Mucosa of rectum (tissue), 2 donors: ENCODE data around the gene CENPL.

Source experiments
- H3K27ac ChIP-seq, 2 donors: one replicate each; pipeline ENCODE4 v1.7.0; 2013; ENCODE audit warnings: inconsistent platforms in 2 of 2, low read depth in 2 of 2, low read length in 2 of 2
- H3K27me3 ChIP-seq, 2 donors: one replicate each; pipeline ENCODE4 v1.7.0; 2013; ENCODE audit warnings: low read length in 2 of 2; ENCODE audit not compliant: control insufficient read depth in 2 of 2, insufficient read depth in 2 of 2
- H3K36me3 ChIP-seq, 2 donors: one replicate each; pipeline ENCODE4 v1.7.0; 2013; ENCODE audit warnings: low read length in 2 of 2; ENCODE audit not compliant: control insufficient read depth in 2 of 2, insufficient read depth in 2 of 2
- H3K4me1 ChIP-seq, 2 donors: one replicate each; pipeline ENCODE4 v1.7.0; 2013; ENCODE audit warnings: low read length in 2 of 2, mild to moderate bottlenecking in 1 of 2; ENCODE audit not compliant: control insufficient read depth in 2 of 2, insufficient read depth in 2 of 2
- H3K4me3 ChIP-seq, 2 donors: one replicate each; pipeline ENCODE4 v1.7.0; 2013; ENCODE audit warnings: low read length in 2 of 2
- H3K9ac ChIP-seq, 2 donors: one replicate each; pipeline ENCODE4 v1.7.0; 2013; ENCODE audit warnings: low read length in 2 of 2, low read depth in 1 of 2, mild to moderate bottlenecking in 1 of 2
- H3K9me3 ChIP-seq, 2 donors: one replicate each; pipeline ENCODE4 v1.7.0; 2013; ENCODE audit warnings: low read length in 2 of 2; ENCODE audit not compliant: control insufficient read depth in 2 of 2
- donor health status: healthy.
- donor health status: Normal muscosa, but diverticular disease.

CENPL gene

GRCh38 chr1:173857363-173857917, 32.8 kb upstream of the CENPL start:
- H3K9ac ChIP-seq, result no peak overlapping the region
- H3K27me3 ChIP-seq, result no peaks in the 10 kb centered on the region
- no peaks in the 10 kb centered on the region for H3K4me1 ChIP-seq
- no peak overlapping the region for H3K4me3 ChIP-seq
- H3K9me3 ChIP-seq, result no peaks in the 10 kb centered on the region
- peaks cover 42 to 47% of the 10 kb centered on the region in 2 donors for H3K36me3 ChIP-seq
- H3K27ac ChIP-seq, result no peak overlapping the region

- no peaks in the 10 kb centered on the region for H3K9me3 ChIP-seq
- H3K27me3 ChIP-seq, result no peaks in the 10 kb centered on the region
- no peaks in the 10 kb centered on the region for H3K4me1 ChIP-seq
- no peak overlapping the region for H3K4me3 ChIP-seq
- H3K9ac ChIP-seq, result no peak overlapping the region
- H3K27ac ChIP-seq, result no peak overlapping the region
- H3K36me3 ChIP-seq, result peaks cover 39 to 51% of the 10 kb centered on the region in 2 donors
Observed at GRCh38 chr1:173856903-173857302, 32.2 kb upstream of the CENPL start.

- H3K36me3 ChIP-seq, result peaks cover 39 to 52% of the 10 kb centered on the region in 2 donors
- no peaks in the 10 kb centered on the region for H3K27me3 ChIP-seq
- no peak overlapping the region for H3K9ac ChIP-seq
- H3K9me3 ChIP-seq, result no peaks in the 10 kb centered on the region
- H3K4me1 ChIP-seq, result no peaks in the 10 kb centered on the region
- H3K4me3 ChIP-seq, result no peak overlapping the region
- no peak overlapping the region for H3K27ac ChIP-seq
Observed at GRCh38 chr1:173856014-173856413, 31.3 kb upstream of the CENPL start.

- no peaks in the 10 kb centered on the region for H3K9me3 ChIP-seq
- no peaks in the 10 kb centered on the region for H3K4me1 ChIP-seq
- H3K36me3 ChIP-seq, result peaks cover 36 to 46% of the 10 kb centered on the region in 2 donors
- no peak overlapping the region for H3K9ac ChIP-seq
- no peaks in the 10 kb centered on the region for H3K27me3 ChIP-seq
- no peak overlapping the region for H3K4me3 ChIP-seq
- no peak overlapping the region for H3K27ac ChIP-seq
Observed at GRCh38 chr1:173853074-173853473, 28.4 kb upstream of the CENPL start.

- Histone ChIP-seq H3K9ac (no peak overlapping the region), H3K4me1 (no peaks in the 10 kb centered on the region), H3K36me3 (peaks cover 29 to 37% of the 10 kb centered on the region in 2 donors), H3K27ac (no peak overlapping the region), H3K9me3 (no peaks in the 10 kb centered on the region), H3K27me3 (no peaks in the 10 kb centered on the region), H3K4me3 (no peak overlapping the region)
Observed at GRCh38 chr1:173852105-173852504, 27.4 kb upstream of the CENPL start.

GRCh38 chr1:173832748-173833147, 8.1 kb upstream of the CENPL start:
- H3K9me3 ChIP-seq, result no peaks in the 10 kb centered on the region
- no peak overlapping the region for H3K27ac ChIP-seq
- H3K9ac ChIP-seq, result no peak overlapping the region
- peaks cover 17 to 38% of the 10 kb centered on the region in 2 donors for H3K36me3 ChIP-seq
- no peaks in the 10 kb centered on the region for H3K4me1 ChIP-seq
- no peaks in the 10 kb centered on the region for H3K27me3 ChIP-seq
- no peak overlapping the region for H3K4me3 ChIP-seq

- Histone ChIP-seq H3K4me1 (peaks cover 7 to 14% of the 10 kb centered on the region in 2 donors), H3K36me3 (peaks cover 5 to 10% of the 10 kb centered on the region in 2 donors), H3K4me3 (no peak overlapping the region), H3K9ac (no peak overlapping the region), H3K27ac (no peak overlapping the region), H3K27me3 (no peaks in the 10 kb centered on the region), H3K9me3 (no peaks in the 10 kb centered on the region)
Observed at GRCh38 chr1:173827611-173828010, 2.9 kb upstream of the CENPL start.

GRCh38 chr1:173823781-173824314, 835 bp downstream of the CENPL start:
- peaks cover 0 to 1% of the 10 kb centered on the region in 2 donors for H3K36me3 ChIP-seq
- peak overlapping the region; percentile 40 to 77 for H3K27ac ChIP-seq

GRCh38 chr1:173821680-173822079, 3.0 kb downstream of the CENPL start:
- H3K9me3 ChIP-seq, result no peaks in the 10 kb centered on the region
- no peak overlapping the region for H3K27ac ChIP-seq
- peaks cover 0 to 7% of the 10 kb centered on the region in 2 donors for H3K36me3 ChIP-seq
- H3K4me1 ChIP-seq, result peaks cover 7 to 14% of the 10 kb centered on the region in 2 donors
- no peaks in the 10 kb centered on the region for H3K27me3 ChIP-seq
- no peak overlapping the region for H3K9ac ChIP-seq
- H3K4me3 ChIP-seq, result no peak overlapping the region

More at GRCh38 chr1:173823781-173824314, 835 bp downstream of the CENPL start:
- Histone ChIP-seq H3K4me3 (peak overlapping the region; percentile 97), H3K27me3 (no peaks in the 10 kb centered on the region), H3K9me3 (no peaks in the 10 kb centered on the region), H3K4me1 (peaks cover 7 to 14% of the 10 kb centered on the region in 2 donors), H3K9ac (peak overlapping the region; percentile 87 to 93)

GRCh38 chr1:173818459-173818858, 6.2 kb downstream of the CENPL start:
- H3K9ac ChIP-seq, result no peak overlapping the region
- H3K27ac ChIP-seq, result no peak overlapping the region
- H3K9me3 ChIP-seq, result no peaks in the 10 kb centered on the region
- H3K36me3 ChIP-seq, result peaks cover 0 to 7% of the 10 kb centered on the region in 2 donors
- H3K4me1 ChIP-seq, result peaks cover 1 to 6% of the 10 kb centered on the region in 2 donors
- H3K4me3 ChIP-seq, result no peak overlapping the region
- no peaks in the 10 kb centered on the region for H3K27me3 ChIP-seq
